ENCODE measurements around the gene HEXD.

HEXD gene

DNA sequence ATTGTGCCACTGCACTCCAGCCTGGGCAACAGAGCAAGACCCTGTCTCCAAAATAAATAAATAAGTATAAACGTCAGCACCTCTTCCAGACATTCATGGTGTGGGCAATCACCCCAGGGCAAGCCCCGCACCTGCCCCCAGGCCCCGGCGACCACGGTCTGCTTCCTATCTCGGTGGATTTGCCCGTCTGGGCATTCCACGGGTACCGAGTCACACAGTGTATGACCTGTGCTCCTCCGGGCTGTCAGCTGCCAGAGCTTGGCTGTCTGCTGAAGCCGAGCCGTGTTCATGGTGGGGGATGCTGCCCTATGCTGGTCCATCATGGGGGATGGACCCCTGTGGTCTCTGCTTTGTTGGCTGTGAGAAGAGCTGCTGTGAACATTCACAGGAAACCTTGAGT, 17.0 kb downstream of the HEXD start:
- no peak for DNase-seq (ENCODE audit: low read depth)
- no peak overlapping the region for H3K4me3 ChIP-seq (ENCODE audit: low read length)
- TF ChIP-seq, protein P1, sequence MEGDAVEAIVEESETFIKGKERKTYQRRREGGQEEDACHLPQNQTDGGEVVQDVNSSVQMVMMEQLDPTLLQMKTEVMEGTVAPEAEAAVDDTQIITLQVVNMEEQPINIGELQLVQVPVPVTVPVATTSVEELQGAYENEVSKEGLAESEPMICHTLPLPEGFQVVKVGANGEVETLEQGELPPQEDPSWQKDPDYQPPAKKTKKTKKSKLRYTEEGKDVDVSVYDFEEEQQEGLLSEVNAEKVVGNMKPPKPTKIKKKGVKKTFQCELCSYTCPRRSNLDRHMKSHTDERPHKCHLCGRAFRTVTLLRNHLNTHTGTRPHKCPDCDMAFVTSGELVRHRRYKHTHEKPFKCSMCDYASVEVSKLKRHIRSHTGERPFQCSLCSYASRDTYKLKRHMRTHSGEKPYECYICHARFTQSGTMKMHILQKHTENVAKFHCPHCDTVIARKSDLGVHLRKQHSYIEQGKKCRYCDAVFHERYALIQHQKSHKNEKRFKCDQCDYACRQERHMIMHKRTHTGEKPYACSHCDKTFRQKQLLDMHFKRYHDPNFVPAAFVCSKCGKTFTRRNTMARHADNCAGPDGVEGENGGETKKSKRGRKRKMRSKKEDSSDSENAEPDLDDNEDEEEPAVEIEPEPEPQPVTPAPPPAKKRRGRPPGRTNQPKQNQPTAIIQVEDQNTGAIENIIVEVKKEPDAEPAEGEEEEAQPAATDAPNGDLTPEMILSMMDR (conservative IDR thresholded peaks at IDR 0.05; ENCODE audit: low read length), result no peak

DNA sequence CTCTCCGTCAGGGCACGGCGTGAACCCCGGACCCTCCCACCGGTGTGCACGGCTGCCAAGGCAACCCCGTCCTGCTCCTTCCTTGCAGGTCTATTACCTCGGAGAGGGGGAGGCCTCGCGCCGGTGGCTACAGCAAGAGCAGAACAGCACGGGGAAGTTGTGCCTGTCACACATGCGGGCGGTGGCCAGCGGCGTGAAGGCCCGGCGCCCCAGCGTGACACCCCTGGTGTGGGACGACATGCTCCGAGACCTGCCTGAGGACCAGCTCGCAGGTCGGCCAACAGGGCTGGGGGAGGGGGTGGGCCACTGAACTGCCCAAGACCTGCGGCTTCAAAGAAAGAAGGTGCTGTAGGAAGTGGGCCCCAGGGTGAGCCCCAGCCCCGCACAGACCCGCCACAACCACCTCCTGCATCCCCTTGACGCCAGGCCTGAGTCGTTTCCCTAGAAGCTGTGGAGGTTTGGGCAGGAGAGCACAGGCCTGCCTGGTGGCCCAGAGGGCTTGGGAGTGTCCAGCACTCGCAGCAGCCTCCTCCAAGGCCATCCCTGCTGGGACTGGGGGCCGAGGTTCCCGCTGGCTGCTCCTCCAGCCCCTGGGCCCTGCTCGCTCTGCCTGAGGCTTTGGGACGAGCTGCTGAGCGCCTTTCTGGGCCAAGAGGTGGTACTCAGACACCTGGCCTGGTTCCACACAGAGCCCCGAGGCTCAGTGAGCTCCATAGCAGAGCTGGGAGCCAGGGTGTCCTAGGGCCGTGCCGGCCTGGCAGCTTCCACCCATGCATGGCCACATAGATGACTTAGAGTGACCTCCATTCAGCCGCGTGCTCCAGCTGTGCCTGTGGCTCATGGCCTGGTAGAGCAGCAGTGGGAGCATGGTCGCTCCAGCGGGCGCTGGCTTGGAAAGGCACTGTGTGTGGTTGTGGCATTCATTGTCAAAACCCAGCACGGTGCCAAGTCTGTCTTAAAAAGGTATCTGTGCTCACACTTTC, 17.7 kb downstream of the HEXD start:
- H3K4me3 ChIP-seq (ENCODE audit: low read length), result no peak overlapping the region
- DNase-seq (ENCODE audit: low read depth), result no peak
- TF ChIP-seq, protein P1 (conservative IDR thresholded peaks at IDR 0.05; ENCODE audit: low read length), result no peak

DNA sequence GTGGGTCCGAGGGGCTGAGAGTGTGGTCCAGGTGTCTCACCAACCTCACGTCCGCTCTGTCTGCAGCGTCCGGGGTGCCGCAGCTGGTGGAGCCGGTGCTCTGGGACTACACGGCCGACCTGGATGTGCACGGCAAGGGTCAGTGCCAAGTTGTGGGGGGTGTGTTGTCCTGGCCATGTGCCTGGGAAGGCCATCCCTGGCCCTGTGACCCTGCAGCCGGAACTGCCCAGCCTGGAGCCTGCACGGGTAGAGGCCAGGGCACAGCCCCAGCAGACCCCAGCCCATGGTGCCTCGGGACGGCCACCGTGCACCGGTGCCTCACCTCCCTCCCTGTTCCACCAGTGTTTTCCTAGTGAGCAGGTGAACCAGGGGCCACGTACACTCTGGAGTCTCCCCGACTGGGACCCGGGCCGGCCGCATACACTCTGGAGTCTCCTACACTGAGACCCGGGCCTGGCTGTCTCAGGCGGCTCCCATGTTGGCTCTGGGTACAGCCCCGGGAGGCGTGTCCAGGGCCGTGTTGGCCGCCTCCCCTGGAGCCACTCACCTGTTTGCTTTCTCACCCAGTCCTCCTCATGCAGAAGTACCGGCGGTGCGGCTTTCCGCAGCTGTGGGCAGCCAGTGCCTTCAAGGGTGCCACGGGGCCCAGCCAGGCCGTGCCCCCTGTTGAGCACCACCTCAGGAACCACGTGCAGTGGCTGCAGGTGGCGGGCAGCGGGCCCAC, 18.6 kb downstream of the HEXD start:
- TF ChIP-seq, protein P1 (conservative IDR thresholded peaks at IDR 0.05; ENCODE audit: low read length), result no peak
- H3K4me3 ChIP-seq (ENCODE audit: low read length), result no peak overlapping the region
- no peak for DNase-seq (ENCODE audit: low read depth)

DNA sequence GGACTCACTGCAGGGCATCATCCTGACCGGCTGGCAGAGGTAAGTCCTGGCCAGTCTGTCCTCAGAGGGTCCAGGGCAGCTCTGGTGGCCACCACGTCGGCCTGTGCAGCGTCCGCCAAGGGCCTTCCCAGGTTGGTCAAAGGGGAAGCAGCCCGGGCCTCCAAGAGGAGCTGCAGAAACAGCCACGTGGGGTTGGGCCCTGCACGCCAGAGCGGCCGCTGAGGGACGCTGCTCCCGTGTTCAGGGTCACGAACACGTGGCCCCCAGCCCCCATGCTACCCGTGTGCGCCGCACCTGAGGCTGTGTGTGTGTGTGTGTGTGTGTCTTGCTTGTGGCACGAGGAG, 19.1 kb downstream of the HEXD start:
- TF ChIP-seq, protein P1 (conservative IDR thresholded peaks at IDR 0.05; ENCODE audit: low read length), result no peak
- no peak overlapping the region for H3K4me3 ChIP-seq (ENCODE audit: low read length)
- no peak for DNase-seq (ENCODE audit: low read depth)

DNA sequence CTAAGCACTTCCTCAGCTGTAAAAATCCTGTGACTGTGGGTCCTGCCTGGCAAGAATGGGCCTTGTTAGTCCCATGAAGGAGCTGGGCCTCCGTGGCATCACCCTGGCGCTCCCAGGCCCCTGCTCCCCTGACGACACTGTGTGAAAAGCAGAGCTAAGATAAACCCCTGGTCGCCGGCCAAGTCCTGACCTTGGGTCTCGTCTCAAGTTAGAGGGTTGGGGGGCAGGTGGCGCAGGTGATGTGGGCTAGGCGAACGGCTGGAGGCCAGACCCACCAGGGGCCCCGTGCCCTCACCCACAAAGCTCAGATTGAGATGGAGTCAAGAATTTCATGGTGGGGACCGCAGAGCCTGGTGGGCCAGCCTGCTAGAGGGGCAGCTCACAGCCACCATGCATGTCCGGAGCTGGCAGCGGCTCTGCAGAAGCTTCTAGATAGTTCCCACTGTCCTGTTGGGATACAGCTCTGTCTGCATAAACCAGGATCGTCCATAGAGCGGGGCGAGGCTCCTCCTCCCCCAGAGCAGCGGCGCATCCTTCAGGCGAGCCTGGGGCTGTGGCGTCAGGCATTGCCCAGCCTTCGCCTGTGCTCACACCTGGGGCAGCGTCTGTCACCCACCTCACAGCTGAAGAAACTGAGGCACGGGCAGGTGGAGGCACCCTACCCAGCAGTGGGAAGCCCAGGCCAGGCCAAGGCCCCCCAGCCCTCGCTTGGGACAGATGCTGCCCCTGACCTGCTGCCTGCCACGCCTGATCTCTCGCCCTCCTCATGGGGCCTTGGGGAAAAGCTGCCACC, 20.4 kb downstream of the HEXD start:
- H3K4me3 ChIP-seq (ENCODE audit: low read length), result no peak overlapping the region
- TF ChIP-seq, protein P1 (conservative IDR thresholded peaks at IDR 0.05; ENCODE audit: low read length), result no peak
- DNase-seq (ENCODE audit: low read depth), result no peak

DNA sequence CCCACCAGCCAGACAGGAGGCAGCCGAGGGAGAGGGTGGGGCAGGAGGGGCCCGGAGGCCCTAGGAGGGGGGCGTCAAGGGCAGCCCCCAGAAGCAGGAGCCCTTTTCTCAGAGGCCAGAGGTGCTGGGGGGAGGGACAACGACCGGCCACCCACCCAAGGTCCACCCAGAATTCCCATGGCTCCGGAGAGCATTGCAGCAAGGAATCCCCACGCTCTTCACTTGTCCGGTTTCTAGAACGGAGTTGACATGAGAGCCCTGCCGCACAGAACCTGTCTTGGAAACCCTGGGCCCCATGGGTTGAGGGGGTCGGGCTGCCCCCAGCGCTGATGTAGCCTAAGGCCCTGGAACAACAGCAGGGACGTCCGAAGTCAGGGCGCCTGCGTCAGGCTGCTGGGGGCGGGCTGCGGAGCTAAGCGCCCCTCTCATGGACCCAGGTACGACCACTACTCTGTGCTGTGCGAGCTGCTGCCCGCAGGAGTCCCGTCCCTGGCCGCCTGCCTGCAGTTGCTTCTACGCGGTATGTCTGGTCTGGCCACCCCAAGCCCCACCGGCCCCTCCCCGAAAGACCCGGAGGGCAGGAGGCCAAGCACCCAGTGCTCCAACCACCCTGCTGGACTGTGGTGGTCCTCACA, 21.2 kb downstream of the HEXD start:
- TF ChIP-seq, protein P1 (conservative IDR thresholded peaks at IDR 0.05; ENCODE audit: low read length), result no peak
- no peak for DNase-seq (ENCODE audit: low read depth)
- no peak overlapping the region for H3K4me3 ChIP-seq (ENCODE audit: low read length)

All from AG10803 (cell line).